RCC 7860 (cell line): ENCODE measurements around the gene MAU2.
"Not testable (repeated sequence)": the region's sequence is repeated elsewhere in the genome, so short reads cannot be mapped to it uniquely, and the experiment has no call there.

Experiments
- DNase-seq: peaks from one replicate; pipeline ENCODE4 v3.0.0-alpha.2; 2015; ENCODE audit warnings: low spot score
- FAIRE-seq: peaks from 2 replicates; lab custom pipeline; 2012; peaks lifted over from hg19 to GRCh38; lab: Jason Lieb, UNC

The MAU2 gene

GRCh38 chr19:19380316-19380715 lies 59.7 kb downstream of the MAU2 start:
- FAIRE-seq, DNase-seq: not testable (repeated sequence)

- FAIRE-seq (no peak), DNase-seq (no peak)
These were observed 60.6 kb downstream of the MAU2 start for GRCh38 chr19:19381007-19381926.

GRCh38 chr19:19382118-19382517 lies 61.5 kb downstream of the MAU2 start:
- FAIRE-seq (no peak), DNase-seq (no peak)

- no peak for FAIRE-seq
These were observed 63.9 kb downstream of the MAU2 start for GRCh38 chr19:19384486-19384885.

GRCh38 chr19:19385131-19385895 lies 64.7 kb downstream of the MAU2 start:
- FAIRE-seq, result peak; percentile 79
- DNase-seq, result peak; percentile 97

More at GRCh38 chr19:19384486-19384885, 63.9 kb downstream of the MAU2 start:
- DNase-seq, result no peak

GRCh38 chr19:19385896-19386869 lies 65.6 kb downstream of the MAU2 start:
- FAIRE-seq, result no peak

GRCh38 chr19:19387108-19387507 lies 66.5 kb downstream of the MAU2 start:
- DNase-seq, result no peak
- FAIRE-seq, result no peak

More at GRCh38 chr19:19385896-19386869, 65.6 kb downstream of the MAU2 start:
- DNase-seq, result no peak

GRCh38 chr19:19388568-19389555 lies 68.2 kb downstream of the MAU2 start:
- DNase-seq (no peak), FAIRE-seq (no peak)

- not testable (repeated sequence) for DNase-seq, FAIRE-seq
These were observed 69.1 kb downstream of the MAU2 start for GRCh38 chr19:19389683-19390082.

GRCh38 chr19:19394333-19394732 lies 73.7 kb downstream of the MAU2 start:
- DNase-seq, FAIRE-seq: not testable (repeated sequence)

GRCh38 chr19:19399733-19400433 lies 79.3 kb downstream of the MAU2 start:
- FAIRE-seq (no peak), DNase-seq (no peak)

- no peak for DNase-seq
- no peak for FAIRE-seq
These were observed 82.2 kb downstream of the MAU2 start for GRCh38 chr19:19402656-19403372.

- FAIRE-seq, result no peak
- peak; percentile 14 for DNase-seq
These were observed 82.8 kb downstream of the MAU2 start for GRCh38 chr19:19403373-19403901.

GRCh38 chr19:19404879-19405860 lies 84.5 kb downstream of the MAU2 start, which contains the start of gene GATAD2A:
GATAD2A (plus strand) TSS chr19:19405675; CDS start chr19:19465346, 59,671 bp downstream.
- DNase-seq (peak; percentile 81), FAIRE-seq (no peak)

- FAIRE-seq, result no peak
- no peak for DNase-seq
These were observed 85.6 kb downstream of the MAU2 start for GRCh38 chr19:19405971-19406877.
